Stomach smooth muscle (tissue), 2 donors: Measurements from ENCODE around the gene MPPED1.

Experiments
- H3K27ac ChIP-seq: one replicate; pipeline ENCODE4 v1.7.0; 2013; ENCODE audit warnings: mild to moderate bottlenecking, low read length, inconsistent platforms
- H3K27me3 ChIP-seq, 2 donors: one replicate each; pipeline ENCODE4 v1.7.0; 2013; ENCODE audit warnings: low read length in 2 of 2; ENCODE audit not compliant: insufficient read depth in 2 of 2, control insufficient read depth in 1 of 2
- H3K36me3 ChIP-seq, 2 donors: one replicate each; pipeline ENCODE4 v1.7.0; 2013; ENCODE audit warnings: low read length in 2 of 2; ENCODE audit not compliant: control insufficient read depth in 2 of 2, insufficient read depth in 2 of 2
- H3K4me1 ChIP-seq: one replicate; pipeline ENCODE4 v1.7.0; 2013; ENCODE audit warnings: low read length; ENCODE audit not compliant: control insufficient read depth, insufficient read depth
- H3K4me3 ChIP-seq, 2 donors: one replicate each; pipeline ENCODE4 v1.7.0; 2013; ENCODE audit warnings: low read length in 2 of 2
- H3K9ac ChIP-seq, 2 donors: one replicate each; pipeline ENCODE4 v1.7.0; 2013; ENCODE audit warnings: low read length in 2 of 2, mild to moderate bottlenecking in 1 of 2
- H3K9me3 ChIP-seq, 2 donors: one replicate each; pipeline ENCODE4 v1.7.0; 2013; ENCODE audit warnings: low read length in 2 of 2; ENCODE audit not compliant: control insufficient read depth in 2 of 2
- donor health status: healthy.
- donor health status: Pancreatic carcinoma.

MPPED1 gene

DNA sequence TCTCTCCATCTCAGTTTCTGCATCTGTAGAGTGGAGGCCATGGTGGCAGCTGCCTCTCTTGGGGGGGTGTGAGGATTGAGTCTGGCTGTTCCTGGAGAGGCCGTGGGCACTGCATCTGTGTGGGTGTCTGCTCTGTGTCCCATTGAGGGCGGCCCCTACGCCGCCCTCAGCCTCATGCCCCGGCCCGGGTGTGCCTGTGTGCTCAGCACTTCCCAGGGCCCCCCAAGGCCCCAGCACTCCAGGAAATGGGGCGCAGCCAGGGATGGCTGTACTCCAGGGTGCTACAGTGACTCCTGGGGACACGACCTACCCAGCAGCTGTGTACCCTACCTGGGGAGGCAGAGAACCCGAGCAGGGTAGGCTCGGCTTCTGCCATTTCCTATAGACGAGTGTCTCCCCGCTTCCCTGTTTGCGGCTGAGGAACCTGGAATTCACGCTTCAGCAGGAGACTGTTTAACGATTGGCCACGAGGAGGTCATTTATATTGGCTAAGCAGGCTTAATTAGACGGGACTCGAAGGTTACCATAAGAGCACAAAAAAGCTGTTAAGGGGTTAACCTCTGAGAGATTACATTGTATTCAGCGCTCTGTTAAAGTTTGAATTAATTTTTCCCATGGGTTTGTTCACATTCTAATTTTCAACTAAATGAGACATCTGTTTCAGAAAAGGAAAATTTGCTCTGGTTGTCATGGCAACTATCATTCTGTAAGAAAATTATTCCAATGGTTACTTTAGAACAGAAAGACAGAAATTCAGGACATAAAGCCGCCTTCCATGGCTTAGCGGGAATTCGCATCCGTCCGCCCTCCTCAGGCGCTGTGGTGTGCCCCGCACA, 76.4 kb downstream of the MPPED1 start:
- H3K36me3 ChIP-seq: no peaks in the 10 kb centered on the region
- H3K9me3 ChIP-seq: no peaks in the 10 kb centered on the region
- H3K4me3 ChIP-seq: no peak overlapping the region
- H3K4me1 ChIP-seq: no peaks in the 10 kb centered on the region
- H3K9ac ChIP-seq: no peak overlapping the region
- no peak overlapping the region for H3K27ac ChIP-seq
- H3K27me3 ChIP-seq: peaks cover 9 to 13% of the 10 kb centered on the region in 2 donors

DNA sequence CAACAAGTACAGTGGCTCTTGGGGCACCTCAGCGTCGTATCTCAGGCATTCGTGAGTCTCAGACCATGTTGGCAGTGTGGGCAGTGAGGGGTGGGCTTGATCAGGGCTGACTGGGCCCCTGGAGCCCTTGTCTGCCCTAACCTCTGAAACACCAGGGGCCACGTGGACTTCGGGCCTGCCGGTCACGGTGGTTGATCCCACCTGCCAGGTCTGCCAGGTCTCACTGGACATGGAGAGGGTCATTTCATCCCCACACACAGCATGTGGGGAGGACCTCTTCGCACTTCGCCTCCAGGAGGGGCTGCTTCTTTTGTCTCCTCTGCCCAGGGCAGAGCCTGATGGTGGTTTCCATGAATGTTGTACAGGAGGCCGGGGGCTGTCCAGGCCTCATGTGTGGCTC, 77.1 kb downstream of the MPPED1 start:
- Histone ChIP-seq H3K36me3 (no peaks in the 10 kb centered on the region), H3K9ac (no peak overlapping the region), H3K27me3 (peaks cover 9 to 13% of the 10 kb centered on the region in 2 donors), H3K9me3 (no peaks in the 10 kb centered on the region), H3K27ac (no peak overlapping the region), H3K4me3 (no peak overlapping the region), H3K4me1 (no peaks in the 10 kb centered on the region)

GRCh38 chr22:43490311-43490710, 78.5 kb downstream of the MPPED1 start:
- H3K4me3 ChIP-seq: no peak overlapping the region
- no peak overlapping the region for H3K27ac ChIP-seq
- no peaks in the 10 kb centered on the region for H3K36me3 ChIP-seq
- peaks cover 6 to 13% of the 10 kb centered on the region in 2 donors for H3K27me3 ChIP-seq
- H3K4me1 ChIP-seq: no peaks in the 10 kb centered on the region
- no peaks in the 10 kb centered on the region for H3K9me3 ChIP-seq
- no peak overlapping the region for H3K9ac ChIP-seq

DNA sequence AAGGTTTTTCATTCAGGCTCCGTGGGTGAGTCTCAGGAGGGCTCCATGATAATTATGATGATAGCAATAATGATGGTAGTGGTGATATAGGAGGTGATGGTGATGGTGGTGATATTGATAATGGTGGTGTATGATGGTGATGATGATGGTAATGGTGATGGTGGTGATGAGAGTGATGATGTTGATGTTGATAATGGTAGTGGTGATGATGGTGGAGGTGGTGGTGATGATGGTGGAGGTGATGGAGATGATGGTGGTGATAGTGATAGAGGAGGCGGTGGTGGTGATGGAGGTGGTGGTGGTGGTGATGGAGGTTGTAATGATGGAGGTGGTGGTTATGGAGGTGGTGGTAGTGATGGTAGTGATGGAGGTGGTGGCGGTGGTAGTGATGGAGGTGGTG, 79.4 kb downstream of the MPPED1 start:
- H3K27ac ChIP-seq: no peak overlapping the region
- peaks cover 3 to 11% of the 10 kb centered on the region in 2 donors for H3K27me3 ChIP-seq
- no peaks in the 10 kb centered on the region for H3K4me1 ChIP-seq
- no peaks in the 10 kb centered on the region for H3K36me3 ChIP-seq
- no peak overlapping the region for H3K4me3 ChIP-seq
- H3K9me3 ChIP-seq: no peaks in the 10 kb centered on the region
- no peak overlapping the region for H3K9ac ChIP-seq

- H3K9me3 ChIP-seq: no peaks in the 10 kb centered on the region
- no peaks in the 10 kb centered on the region for H3K4me1 ChIP-seq
- no peak overlapping the region for H3K27ac ChIP-seq
- no peaks in the 10 kb centered on the region for H3K36me3 ChIP-seq
- H3K27me3 ChIP-seq: peaks cover 3 to 9% of the 10 kb centered on the region in 2 donors
- no peak overlapping the region for H3K4me3 ChIP-seq
- no peak overlapping the region for H3K9ac ChIP-seq
Observed at GRCh38 chr22:43491737-43492136, 79.9 kb downstream of the MPPED1 start.

DNA sequence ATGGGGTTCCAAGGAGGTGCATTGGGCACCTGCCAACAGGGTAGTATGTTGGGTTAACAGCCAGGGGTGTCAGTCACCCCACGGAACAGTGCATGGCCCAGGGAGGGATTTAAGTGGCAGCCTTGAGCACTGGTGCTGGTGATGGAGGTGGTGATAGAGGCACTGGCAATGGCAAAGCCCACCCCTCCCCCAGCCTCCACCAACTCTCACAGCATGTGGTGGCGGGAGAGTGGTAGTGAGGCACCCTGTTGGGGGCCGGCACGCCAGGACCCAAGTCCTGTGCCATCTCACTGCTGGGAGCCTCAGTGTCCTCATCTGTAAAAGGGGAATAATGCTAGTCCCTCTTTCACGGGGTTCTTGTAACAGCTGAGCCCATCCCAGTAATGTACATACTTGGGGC, 81.5 kb downstream of the MPPED1 start:
- no peak overlapping the region for H3K9ac ChIP-seq
- H3K27me3 ChIP-seq: peaks cover 3 to 4% of the 10 kb centered on the region in 2 donors
- no peak overlapping the region for H3K4me3 ChIP-seq
- no peak overlapping the region for H3K27ac ChIP-seq
- no peaks in the 10 kb centered on the region for H3K9me3 ChIP-seq
- H3K36me3 ChIP-seq: no peaks in the 10 kb centered on the region
- no peaks in the 10 kb centered on the region for H3K4me1 ChIP-seq

- peaks cover 0 to 2% of the 10 kb centered on the region in 2 donors for H3K27me3 ChIP-seq
- no peaks in the 10 kb centered on the region for H3K36me3 ChIP-seq
- no peak overlapping the region for H3K27ac ChIP-seq
Observed at GRCh38 chr22:43497956-43498855, 86.4 kb downstream of the MPPED1 start.

DNA sequence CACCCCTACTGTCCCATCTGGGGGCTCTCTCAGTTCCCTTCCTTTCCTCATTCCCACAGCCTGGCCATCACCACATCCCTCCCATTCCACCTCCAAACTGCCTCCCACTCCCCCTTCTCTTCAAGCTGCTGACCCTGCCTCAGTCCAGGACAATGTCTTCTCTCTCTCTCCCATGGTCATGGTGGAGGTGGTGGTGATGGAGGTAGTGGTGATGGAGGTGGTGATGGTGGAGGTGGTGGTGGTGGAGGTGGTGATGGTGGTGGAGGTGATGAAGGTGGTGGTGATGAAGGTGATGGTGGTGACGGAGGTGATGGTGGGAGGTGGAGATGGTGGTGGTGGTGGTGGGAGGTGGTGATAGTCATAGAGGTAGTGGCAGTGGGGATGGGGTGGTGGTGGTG, 87.0 kb downstream of the MPPED1 start:
- Histone ChIP-seq H3K36me3 (no peaks in the 10 kb centered on the region), H3K9me3 (no peaks in the 10 kb centered on the region), H3K27me3 (peaks cover 0 to 2% of the 10 kb centered on the region in 2 donors), H3K4me3 (no peak overlapping the region), H3K9ac (no peak overlapping the region), H3K4me1 (no peaks in the 10 kb centered on the region), H3K27ac (no peak overlapping the region)

More at GRCh38 chr22:43497956-43498855, 86.4 kb downstream of the MPPED1 start:
- Histone ChIP-seq H3K9ac (no peak overlapping the region), H3K4me1 (no peaks in the 10 kb centered on the region), H3K9me3 (no peaks in the 10 kb centered on the region), H3K4me3 (no peak overlapping the region)

DNA sequence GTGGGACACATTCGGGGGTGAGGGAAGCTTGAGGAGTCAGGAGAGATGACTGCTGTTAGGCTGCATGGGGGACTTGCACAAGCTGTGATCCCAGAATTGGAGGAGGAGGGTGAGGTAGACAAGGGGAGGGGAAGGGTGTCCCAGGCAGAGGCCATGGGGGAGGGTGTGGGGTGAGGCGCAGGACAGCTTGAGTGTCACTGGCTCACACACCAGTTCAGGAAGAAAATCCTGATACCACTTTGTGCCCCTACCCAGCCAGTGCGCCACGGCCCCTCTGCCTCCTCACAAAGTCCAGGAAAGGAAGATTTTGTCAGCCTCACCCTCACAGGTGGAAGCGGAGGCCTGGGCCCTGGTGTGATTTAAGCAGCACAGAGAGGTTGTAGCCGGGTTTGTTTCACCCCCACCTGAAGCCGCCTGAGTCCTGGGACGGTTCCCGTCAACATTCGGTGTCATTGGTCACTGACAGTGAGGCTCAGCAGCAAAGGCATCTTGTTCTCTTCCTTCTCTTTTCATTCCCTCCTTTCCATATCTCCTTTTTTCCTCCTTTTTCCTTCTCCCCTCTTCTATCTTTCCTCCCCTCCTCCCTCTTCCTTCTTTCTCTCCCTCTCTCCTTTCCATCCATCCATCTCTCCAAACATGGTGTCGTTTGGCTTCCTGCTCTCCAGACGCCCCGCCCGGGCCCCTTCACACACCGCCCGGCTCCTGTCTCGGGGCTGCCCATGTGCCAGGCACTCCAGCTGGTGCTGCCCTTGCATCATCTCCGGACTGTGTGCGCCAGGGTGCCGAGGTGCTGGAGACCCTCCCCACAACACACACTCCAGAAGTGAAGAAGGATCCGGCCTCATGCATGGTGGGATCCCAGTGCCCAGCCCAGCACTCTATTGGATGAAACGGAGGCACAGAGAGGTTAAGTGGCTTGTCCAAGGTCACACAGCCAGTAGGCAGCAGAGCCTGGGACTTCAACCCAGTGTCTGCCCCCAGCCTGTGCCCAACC, 89.3 kb downstream of the MPPED1 start:
- Histone ChIP-seq H3K27me3 (peaks cover 0 to 2% of the 10 kb centered on the region in 2 donors), H3K9me3 (peaks cover 0 to 9% of the 10 kb centered on the region in 2 donors), H3K36me3 (no peaks in the 10 kb centered on the region), H3K27ac (no peak overlapping the region), H3K4me3 (no peak overlapping the region), H3K9ac (no peak overlapping the region), H3K4me1 (no peaks in the 10 kb centered on the region)

GRCh38 chr22:43501878-43502277, 90.1 kb downstream of the MPPED1 start:
- Histone ChIP-seq H3K4me3 (no peak overlapping the region), H3K9ac (no peak overlapping the region), H3K36me3 (no peaks in the 10 kb centered on the region), H3K27ac (no peak overlapping the region), H3K9me3 (peaks cover 0 to 9% of the 10 kb centered on the region in 2 donors), H3K4me1 (no peaks in the 10 kb centered on the region), H3K27me3 (peaks cover 0 to 2% of the 10 kb centered on the region in 2 donors)
